Measurements from ENCODE around the gene JAKMIP2. TPM values are rescaled to one million over a fixed set of nuclear protein-coding genes. Genes with fewer than 3 reads are reported as not detected.

The JAKMIP2 gene
- total RNA-seq, 1 experiment from 2014 or later = not detected

DNA sequence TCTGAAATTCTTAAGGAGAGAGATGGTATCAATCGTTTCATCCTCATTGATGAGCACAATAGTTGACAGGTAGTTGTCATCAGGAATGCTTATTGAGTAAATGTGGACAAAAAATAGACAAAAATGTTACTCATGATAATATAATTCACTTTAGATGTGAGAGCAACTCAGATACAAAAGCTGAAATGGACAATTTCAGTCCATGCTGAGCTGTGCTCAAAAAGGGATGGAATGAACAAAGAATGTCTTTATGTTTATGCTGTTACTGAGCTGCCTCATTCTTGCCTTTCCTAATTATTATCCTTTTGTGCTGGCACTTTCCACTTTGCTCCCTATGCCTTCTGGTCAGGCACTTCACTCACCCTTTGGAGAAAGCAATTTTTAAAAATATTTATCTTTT is 49.5 kb downstream of the JAKMIP2 start:
- Histone ChIP-seq H3K9ac (ENCODE audit: low read length) (no peak overlapping the region), H3K79me2 (ENCODE audit: insufficient read depth, low read length) (no peaks in the 10 kb centered on the region), H3K4me3 (replicated peaks in 1 of 2; ENCODE audit: low read depth in 1 of 2, low read length in 2 of 2) (no peak overlapping the region), H3K27ac (ENCODE audit: low read depth, low read length) (no peak overlapping the region), H3K4me1 (ENCODE audit: control insufficient read depth in 1 of 2, insufficient read depth in 2 of 2, low read length in 2 of 2) (no peaks in the 10 kb centered on the region), H3K4me2 (ENCODE audit: low read length) (no peak overlapping the region), H3K9me3 (ENCODE audit: control insufficient read depth in 1 of 2, insufficient read depth in 1 of 2, low read depth in 1 of 2, low read length in 2 of 2) (no peaks in the 10 kb centered on the region), H4K20me1 (ENCODE audit: insufficient read depth) (no peaks in the 10 kb centered on the region), H2AFZ (ENCODE audit: low read depth, low read length, poor library complexity, severe bottlenecking) (no peak overlapping the region), H3K9me2 (ENCODE audit: insufficient read depth) (no peaks in the 10 kb centered on the region), H3K27me3 (ENCODE audit: insufficient read depth, low read length) (0 out of 2 replicates have a peak, but pooled peaks cover 7% of the 10 kb centered on the region), H3K36me3 (ENCODE audit: control insufficient read depth in 1 of 2, insufficient read depth in 2 of 2, low read length in 2 of 2) (no peaks in the 10 kb centered on the region)
- CTCF ChIA-PET = no interaction called here
- BruUV-seq (replicated peaks) = no TSS peak
- POLR2A ChIA-PET = no interaction called here
- TF ChIP-seq TCF7L2 (IDR thresholded peaks at IDR 0.05; ENCODE audit: borderline replicate concordance, extremely low read depth, insufficient read depth, insufficient read length) = no peak
- no peak for TF ChIP-seq SRF (IDR thresholded peaks at IDR 0.05; ENCODE audit: low read depth)
- TF ChIP-seq ATF3 (IDR thresholded peaks at IDR 0.05) = no peak
- TF ChIP-seq EZH2 (IDR thresholded peaks at IDR 0.05) = no peak
- no peak for TF ChIP-seq SP1 (IDR thresholded peaks at IDR 0.05; ENCODE audit: low read depth)
- TF ChIP-seq EGR1 (IDR thresholded peaks at IDR 0.05; ENCODE audit: low read depth) = no peak
- TF ChIP-seq CTCF (IDR thresholded peaks at IDR 0.05 in 2 of 3, conservative IDR thresholded peaks at IDR 0.05 in 1 of 3; ENCODE audit: borderline replicate concordance in 1 of 3, insufficient read depth in 1 of 3, low read depth in 2 of 3, low read length in 2 of 3) = no peak
- TF ChIP-seq, protein P1, sequence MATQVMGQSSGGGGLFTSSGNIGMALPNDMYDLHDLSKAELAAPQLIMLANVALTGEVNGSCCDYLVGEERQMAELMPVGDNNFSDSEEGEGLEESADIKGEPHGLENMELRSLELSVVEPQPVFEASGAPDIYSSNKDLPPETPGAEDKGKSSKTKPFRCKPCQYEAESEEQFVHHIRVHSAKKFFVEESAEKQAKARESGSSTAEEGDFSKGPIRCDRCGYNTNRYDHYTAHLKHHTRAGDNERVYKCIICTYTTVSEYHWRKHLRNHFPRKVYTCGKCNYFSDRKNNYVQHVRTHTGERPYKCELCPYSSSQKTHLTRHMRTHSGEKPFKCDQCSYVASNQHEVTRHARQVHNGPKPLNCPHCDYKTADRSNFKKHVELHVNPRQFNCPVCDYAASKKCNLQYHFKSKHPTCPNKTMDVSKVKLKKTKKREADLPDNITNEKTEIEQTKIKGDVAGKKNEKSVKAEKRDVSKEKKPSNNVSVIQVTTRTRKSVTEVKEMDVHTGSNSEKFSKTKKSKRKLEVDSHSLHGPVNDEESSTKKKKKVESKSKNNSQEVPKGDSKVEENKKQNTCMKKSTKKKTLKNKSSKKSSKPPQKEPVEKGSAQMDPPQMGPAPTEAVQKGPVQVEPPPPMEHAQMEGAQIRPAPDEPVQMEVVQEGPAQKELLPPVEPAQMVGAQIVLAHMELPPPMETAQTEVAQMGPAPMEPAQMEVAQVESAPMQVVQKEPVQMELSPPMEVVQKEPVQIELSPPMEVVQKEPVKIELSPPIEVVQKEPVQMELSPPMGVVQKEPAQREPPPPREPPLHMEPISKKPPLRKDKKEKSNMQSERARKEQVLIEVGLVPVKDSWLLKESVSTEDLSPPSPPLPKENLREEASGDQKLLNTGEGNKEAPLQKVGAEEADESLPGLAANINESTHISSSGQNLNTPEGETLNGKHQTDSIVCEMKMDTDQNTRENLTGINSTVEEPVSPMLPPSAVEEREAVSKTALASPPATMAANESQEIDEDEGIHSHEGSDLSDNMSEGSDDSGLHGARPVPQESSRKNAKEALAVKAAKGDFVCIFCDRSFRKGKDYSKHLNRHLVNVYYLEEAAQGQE (IDR thresholded peaks at IDR 0.05; ENCODE audit: low read depth) = no peak
- TF ChIP-seq ZFX (IDR thresholded peaks at IDR 0.05) = no peak
- no peak for TF ChIP-seq POLR2AphosphoS5 (IDR thresholded peaks at IDR 0.05; ENCODE audit: low read depth, low read length)
- no peak for TF ChIP-seq CEBPB (IDR thresholded peaks at IDR 0.05; ENCODE audit: low read depth)
- TF ChIP-seq YY1 (IDR thresholded peaks at IDR 0.05; ENCODE audit: extremely low read depth, insufficient replicate concordance, low read depth, low read length) = no peak
- TF ChIP-seq EZH2phosphoT487 (IDR thresholded peaks at IDR 0.05; ENCODE audit: borderline replicate concordance) = no peak
- no peak for TF ChIP-seq MAX (IDR thresholded peaks at IDR 0.05)
- no peak for TF ChIP-seq POLR2A (IDR thresholded peaks at IDR 0.05; ENCODE audit: borderline replicate concordance, extremely low read depth, insufficient read depth, insufficient read length)
- no peak for TF ChIP-seq FOSL1 (IDR thresholded peaks at IDR 0.05; ENCODE audit: low read depth)
- TF ChIP-seq CBX3 (IDR thresholded peaks at IDR 0.05; ENCODE audit: low read depth) = no peak
- intact Hi-C loops (cut with micrococcal nuclease) = no loop called here
- no peak for DNase-seq (ENCODE audit: low read depth, low spot score)
- RAD21 ChIA-PET (ENCODE audit: low non-redundant PET in 1 of 2, low total read pairs in 2 of 2, uncharacterized antibody in 2 of 2, unreplicated experiment in 2 of 2) = no interaction called here
- ATAC-seq = no peak

Measured in HCT116 (cell line).